SU-DHL-6 (cell line): ENCODE results near the gene LUM.

Experiments
- H2AFZ ChIP-seq: fragments of 200-600 bp; sonication (generic); 2 replicates; pipeline ENCODE4 v1.6.1; 2014; ENCODE audit warnings: low read depth, mild to moderate bottlenecking, moderate library complexity, mixed read lengths, antibody characterized with exemption, low read length; ENCODE audit not compliant: severe bottlenecking
- H3F3A ChIP-seq: fragments of 200-600 bp; shearing (Covaris generic); 2 replicates; pipeline ENCODE4 v1.6.0; 2016; ENCODE audit warnings: antibody characterized with exemption, mild to moderate bottlenecking; ENCODE audit not compliant: insufficient read depth
- H3K27ac ChIP-seq: fragments of 200-600 bp; sonication (generic); 2 replicates; pipeline ENCODE4 v1.5.1; 2016; ENCODE audit warnings: low read depth, mild to moderate bottlenecking, low read length, moderate library complexity, mixed read lengths
- H3K27me3 ChIP-seq: fragments of 200-600 bp; sonication (generic), shearing (Covaris generic); 2 replicates; pipeline ENCODE4 v1.6.0; 2014; ENCODE audit warnings: mild to moderate bottlenecking, low read length
- H3K36me3 ChIP-seq: fragments of 200-600 bp; sonication (generic); 2 replicates; pipeline ENCODE4 v1.6.1; 2014; ENCODE audit warnings: mild to moderate bottlenecking, low read length, mixed read lengths
- H3K4me2 ChIP-seq: fragments of 300-600, 200-600 bp; shearing (Covaris generic), sonication (generic); 2 replicates; pipeline ENCODE4 v1.6.0; 2014; ENCODE audit warnings: low read length, low read depth, mild to moderate bottlenecking; ENCODE audit not compliant: poor library complexity, severe bottlenecking
- H3K4me3 ChIP-seq: fragments of 200-600 bp; sonication (generic); 2 replicates; pipeline ENCODE4 v1.5.1; 2014; ENCODE audit warnings: antibody characterized with exemption, low read length, mild to moderate bottlenecking, mixed read lengths; ENCODE audit not compliant: insufficient read depth, poor library complexity, severe bottlenecking
- H3K79me2 ChIP-seq: fragments of 200-600 bp; sonication (generic); 2 replicates; pipeline ENCODE4 v1.6.1; 2014; ENCODE audit warnings: mild to moderate bottlenecking, low read length, moderate library complexity; ENCODE audit not compliant: insufficient read depth
- H3K9ac ChIP-seq: fragments of 200-600 bp; sonication (generic); 2 replicates; pipeline ENCODE4 v1.7.0; 2014; ENCODE audit warnings: mild to moderate bottlenecking, low read length
- H3K9me2 ChIP-seq: fragments of 200-600 bp; sonication (generic); replicated peaks from 2 replicates; pipeline ENCODE4 v1.6.1; 2014; ENCODE audit warnings: low read length; ENCODE audit not compliant: insufficient read depth
- H3K9me3 ChIP-seq: fragments of 200-600 bp; sonication (generic); 2 replicates; pipeline ENCODE4 v1.6.1; 2014; ENCODE audit warnings: low read length, mixed read lengths; ENCODE audit not compliant: insufficient read depth
- H4K20me1 ChIP-seq: fragments of 200-600 bp; sonication (generic); 2 replicates; pipeline ENCODE4 v1.6.1; 2014; ENCODE audit warnings: low read depth, mild to moderate bottlenecking, antibody characterized with exemption, low read length, moderate library complexity, mixed read lengths
- EZH2phosphoT487 ChIP-seq: fragments of 200-600 bp; sonication (generic), shearing (Covaris generic); conservative IDR thresholded peaks from 2 replicates; pipeline ENCODE4 v1.6.1; 2018; ENCODE audit warnings: mild to moderate bottlenecking, antibody characterized with exemption, low read length, moderate library complexity, mixed read lengths
- TF ChIP-seq, protein P1 (sequence below): fragments of 200-600 bp; sonication (generic); IDR thresholded peaks from one replicate; pipeline ENCODE4 v1.5.1; 2017; ENCODE audit warnings: antibody characterized with exemption, mild to moderate bottlenecking, low read length, moderate library complexity; ENCODE audit not compliant: insufficient read depth, poor library complexity, severe bottlenecking

The LUM gene

DNA sequence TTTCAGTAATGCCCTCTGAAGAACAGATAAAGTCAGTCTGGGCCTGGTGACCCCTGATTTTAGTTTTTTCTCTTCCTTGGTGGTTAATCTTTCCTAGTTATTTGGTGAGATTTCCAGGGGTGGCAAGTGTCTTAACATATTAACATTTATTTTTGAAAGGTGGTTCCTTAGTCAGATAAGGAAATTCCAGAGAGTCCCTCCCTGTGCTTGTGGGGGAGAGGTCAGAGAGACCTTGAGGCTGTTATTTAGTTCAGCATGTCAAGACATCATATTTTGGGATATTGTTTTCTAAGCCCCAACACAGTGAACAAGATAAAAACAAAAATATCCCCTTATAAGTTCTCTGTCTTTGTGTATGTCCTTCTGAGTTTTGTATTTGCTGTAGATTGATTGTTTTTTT lies 9.5 kb upstream of the LUM start:
- H3K36me3 ChIP-seq: no peaks in the 10 kb centered on the region
- no peaks in the 10 kb centered on the region for H3K79me2 ChIP-seq
- TF ChIP-seq, protein P1, sequence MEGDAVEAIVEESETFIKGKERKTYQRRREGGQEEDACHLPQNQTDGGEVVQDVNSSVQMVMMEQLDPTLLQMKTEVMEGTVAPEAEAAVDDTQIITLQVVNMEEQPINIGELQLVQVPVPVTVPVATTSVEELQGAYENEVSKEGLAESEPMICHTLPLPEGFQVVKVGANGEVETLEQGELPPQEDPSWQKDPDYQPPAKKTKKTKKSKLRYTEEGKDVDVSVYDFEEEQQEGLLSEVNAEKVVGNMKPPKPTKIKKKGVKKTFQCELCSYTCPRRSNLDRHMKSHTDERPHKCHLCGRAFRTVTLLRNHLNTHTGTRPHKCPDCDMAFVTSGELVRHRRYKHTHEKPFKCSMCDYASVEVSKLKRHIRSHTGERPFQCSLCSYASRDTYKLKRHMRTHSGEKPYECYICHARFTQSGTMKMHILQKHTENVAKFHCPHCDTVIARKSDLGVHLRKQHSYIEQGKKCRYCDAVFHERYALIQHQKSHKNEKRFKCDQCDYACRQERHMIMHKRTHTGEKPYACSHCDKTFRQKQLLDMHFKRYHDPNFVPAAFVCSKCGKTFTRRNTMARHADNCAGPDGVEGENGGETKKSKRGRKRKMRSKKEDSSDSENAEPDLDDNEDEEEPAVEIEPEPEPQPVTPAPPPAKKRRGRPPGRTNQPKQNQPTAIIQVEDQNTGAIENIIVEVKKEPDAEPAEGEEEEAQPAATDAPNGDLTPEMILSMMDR: no peak
- no peak for TF ChIP-seq EZH2phosphoT487
- no peaks in the 10 kb centered on the region for H3F3A ChIP-seq
- no peaks in the 10 kb centered on the region for H3K27me3 ChIP-seq
- H3K4me3 ChIP-seq: no peak overlapping the region
- no peak overlapping the region for H3K9ac ChIP-seq
- H2AFZ ChIP-seq: no peak overlapping the region
- no peak overlapping the region for H3K4me2 ChIP-seq
- no peaks in the 10 kb centered on the region for H3K9me2 ChIP-seq
- H3K9me3 ChIP-seq: no peaks in the 10 kb centered on the region
- H3K27ac ChIP-seq: no peak overlapping the region
- no peaks in the 10 kb centered on the region for H4K20me1 ChIP-seq

DNA sequence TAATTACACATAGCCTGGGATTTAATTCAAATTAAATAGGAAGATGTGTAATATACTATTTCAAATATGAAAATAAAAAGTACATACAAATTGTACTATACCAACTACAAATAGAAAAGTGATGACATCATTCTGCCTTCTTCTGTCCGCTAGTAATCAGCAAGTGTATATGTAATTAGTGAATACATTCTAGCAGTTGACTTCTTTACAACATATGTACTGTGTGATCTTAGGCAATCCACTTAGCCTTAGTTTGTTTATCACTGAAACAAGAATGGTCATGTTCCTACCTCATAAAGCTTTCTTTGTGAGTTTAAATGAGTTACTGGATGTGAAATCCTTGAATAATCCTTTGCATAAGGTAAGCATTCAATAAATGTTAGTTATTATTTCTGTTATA lies 7.8 kb upstream of the LUM start:
- H3K27ac ChIP-seq: no peak overlapping the region
- H3K9ac ChIP-seq: no peak overlapping the region
- H3K9me3 ChIP-seq: no peaks in the 10 kb centered on the region
- H3K27me3 ChIP-seq: no peaks in the 10 kb centered on the region
- no peaks in the 10 kb centered on the region for H3K36me3 ChIP-seq
- no peaks in the 10 kb centered on the region for H4K20me1 ChIP-seq
- H3K9me2 ChIP-seq: no peaks in the 10 kb centered on the region
- H3K4me3 ChIP-seq: no peak overlapping the region
- H2AFZ ChIP-seq: no peak overlapping the region
- TF ChIP-seq EZH2phosphoT487: no peak
- TF ChIP-seq, protein P1: no peak
- no peak overlapping the region for H3K4me2 ChIP-seq
- H3K79me2 ChIP-seq: no peaks in the 10 kb centered on the region
- H3F3A ChIP-seq: no peaks in the 10 kb centered on the region

DNA sequence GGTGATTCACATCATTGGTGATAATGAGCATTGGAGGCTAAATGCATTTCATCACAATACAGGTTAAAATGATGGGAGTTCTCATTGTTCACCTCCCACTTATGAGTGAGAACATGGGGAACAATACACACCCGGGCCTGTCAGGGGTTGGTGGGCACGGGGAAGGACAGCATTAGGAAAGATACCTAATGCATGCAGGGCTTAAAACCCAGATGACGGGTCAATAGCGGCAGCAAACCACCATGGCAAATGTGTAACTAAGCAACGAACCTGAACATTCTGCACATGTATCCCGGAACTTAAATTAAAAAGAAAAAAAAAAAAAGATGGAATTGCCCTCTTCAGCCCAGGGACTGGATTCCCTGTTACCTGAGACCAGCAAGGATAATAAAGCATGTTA lies 2.3 kb upstream of the LUM start:
- Histone ChIP-seq H3F3A (no peaks in the 10 kb centered on the region), H3K9me2 (no peaks in the 10 kb centered on the region), H3K4me3 (no peak overlapping the region), H3K4me2 (no peak overlapping the region), H2AFZ (no peak overlapping the region), H3K9me3 (no peaks in the 10 kb centered on the region), H4K20me1 (no peaks in the 10 kb centered on the region), H3K79me2 (no peaks in the 10 kb centered on the region), H3K36me3 (no peaks in the 10 kb centered on the region), H3K27me3 (no peaks in the 10 kb centered on the region), H3K9ac (no peak overlapping the region), H3K27ac (no peak overlapping the region)
- TF ChIP-seq EZH2phosphoT487: no peak
- TF ChIP-seq, protein P1: no peak
